IPS-18a (cell line): ENCODE measurements around the gene SND1.

Source experiments
- H3K27ac ChIP-seq: one replicate; pipeline ENCODE4 v1.5.1; 2013; ENCODE audit warnings: low read length
- H3K27me3 ChIP-seq: one replicate; pipeline ENCODE4 v1.6.1; 2013; ENCODE audit warnings: mild to moderate bottlenecking, low read length; ENCODE audit not compliant: control insufficient read depth, insufficient read depth
- H3K36me3 ChIP-seq: one replicate; pipeline ENCODE4 v1.6.1; 2013; ENCODE audit warnings: low read depth, low read length; ENCODE audit not compliant: control insufficient read depth
- H3K4me1 ChIP-seq: one replicate; pipeline ENCODE4 v1.6.1; 2013; ENCODE audit warnings: low read depth, low read length; ENCODE audit not compliant: control insufficient read depth
- H3K4me3 ChIP-seq: one replicate; pipeline ENCODE4 v1.5.1; 2013; ENCODE audit warnings: low read length
- H3K9ac ChIP-seq: one replicate; pipeline ENCODE4 v1.6.1; 2013; ENCODE audit warnings: mild to moderate bottlenecking, low read length, moderate library complexity
- H3K9me3 ChIP-seq: one replicate; pipeline ENCODE4 v1.6.1; 2013; ENCODE audit warnings: low read depth, low read length; ENCODE audit not compliant: control insufficient read depth

Gene SND1

DNA sequence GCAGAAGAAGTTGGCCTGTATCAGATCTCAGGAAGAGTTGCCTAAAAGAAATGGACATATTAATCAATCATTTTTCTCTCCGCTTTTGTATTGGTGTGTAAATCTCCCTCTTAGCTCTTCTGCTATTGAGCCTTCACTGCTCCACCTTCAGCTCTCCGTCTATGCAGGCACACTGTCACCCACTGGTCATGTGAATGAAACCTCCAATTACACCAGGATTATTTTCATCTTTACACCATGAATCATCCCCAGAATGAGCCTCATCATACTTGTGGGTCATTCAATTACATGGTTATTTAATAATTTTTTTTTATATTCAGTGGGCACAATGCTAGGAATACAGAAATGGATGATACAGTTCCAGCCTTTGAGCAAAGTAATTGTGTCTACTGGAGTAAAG lies 286.6 kb downstream of the SND1 start:
- peaks cover 5% of the 10 kb centered on the region for H3K4me1 ChIP-seq
- H3K4me3 ChIP-seq, result no peak overlapping the region
- H3K9me3 ChIP-seq, result no peaks in the 10 kb centered on the region
- no peak overlapping the region for H3K27ac ChIP-seq
- no peak overlapping the region for H3K9ac ChIP-seq
- H3K27me3 ChIP-seq, result no peaks in the 10 kb centered on the region
- H3K36me3 ChIP-seq, result no peaks in the 10 kb centered on the region

DNA sequence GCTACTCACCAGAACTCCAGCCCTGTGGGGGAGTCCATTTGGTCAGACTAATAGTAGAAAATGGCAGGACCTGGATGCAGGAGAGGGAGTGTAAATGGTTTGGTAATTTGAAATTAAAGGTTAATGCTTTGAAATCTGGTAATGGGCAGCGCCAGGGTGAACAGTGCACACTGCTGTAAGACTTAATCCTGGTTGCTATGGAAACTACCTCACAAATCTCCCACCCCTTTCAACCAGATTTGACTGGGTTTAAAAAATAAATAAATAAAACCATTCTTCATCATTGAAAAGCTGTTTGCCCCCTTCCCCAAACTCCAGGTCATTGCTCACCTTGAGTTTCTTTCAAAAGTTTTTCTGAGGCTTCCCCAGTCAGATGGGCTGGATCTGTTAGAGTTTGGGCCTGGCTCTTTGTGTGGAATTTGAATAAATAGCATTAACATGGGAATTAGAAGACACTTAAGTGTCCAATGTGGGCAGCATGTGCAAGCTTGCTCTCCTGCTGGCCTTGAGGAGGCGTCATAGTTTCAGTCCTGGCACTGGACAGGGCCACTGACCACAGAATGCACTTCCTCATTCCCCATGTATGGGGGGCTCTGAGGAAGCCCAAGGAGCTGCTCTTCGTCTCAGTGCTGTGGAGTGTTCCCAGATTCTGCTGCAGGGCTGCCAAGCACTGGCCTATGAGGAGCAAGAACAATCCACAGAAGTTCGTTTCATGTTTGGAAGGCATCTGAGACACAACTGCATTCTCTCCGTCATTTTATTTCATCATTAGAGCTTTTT lies 288.6 kb downstream of the SND1 start:
- Histone ChIP-seq H3K4me1 (peaks cover 5% of the 10 kb centered on the region), H3K27me3 (no peaks in the 10 kb centered on the region), H3K9ac (no peak overlapping the region), H3K36me3 (no peaks in the 10 kb centered on the region), H3K4me3 (no peak overlapping the region), H3K9me3 (no peaks in the 10 kb centered on the region), H3K27ac (no peak overlapping the region)

DNA sequence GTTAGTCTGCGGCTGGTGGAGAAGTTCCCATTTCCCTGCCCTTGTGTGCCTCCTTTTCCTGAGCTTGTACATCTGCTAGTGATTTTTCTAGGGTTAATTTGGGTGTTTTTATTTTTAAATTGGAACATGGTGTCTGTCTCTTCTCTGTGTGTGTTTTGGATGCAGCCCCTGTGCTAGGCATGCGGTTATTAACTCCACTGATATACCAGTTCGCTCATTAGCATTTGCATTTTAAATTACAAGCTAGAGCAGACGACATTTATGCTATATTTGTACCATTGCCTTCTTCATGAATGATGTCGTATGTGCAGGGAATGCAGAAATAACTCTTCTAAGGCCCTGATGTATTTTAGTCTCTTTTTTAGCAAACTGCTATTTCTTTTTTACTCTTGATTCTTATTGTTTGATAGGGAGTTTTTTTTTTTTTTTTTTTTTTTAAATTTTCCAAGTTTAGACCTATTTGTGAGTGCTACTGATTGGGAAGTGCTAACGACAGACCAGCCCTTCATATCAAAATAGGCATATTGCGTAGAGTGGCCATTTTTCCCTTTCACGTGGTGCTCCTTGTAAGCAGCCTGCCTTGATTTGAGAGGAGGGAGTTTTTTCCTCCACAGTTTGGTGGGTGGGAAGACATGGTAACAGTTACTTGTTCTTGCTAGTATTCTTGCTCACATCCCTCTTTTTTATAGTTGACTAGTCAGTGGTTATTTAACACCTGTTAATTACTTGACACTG lies 289.6 kb downstream of the SND1 start:
- no peaks in the 10 kb centered on the region for H3K36me3 ChIP-seq
- H3K9ac ChIP-seq, result no peak overlapping the region
- H3K4me3 ChIP-seq, result no peak overlapping the region
- no peaks in the 10 kb centered on the region for H3K27me3 ChIP-seq
- H3K9me3 ChIP-seq, result no peaks in the 10 kb centered on the region
- peaks cover 9% of the 10 kb centered on the region for H3K4me1 ChIP-seq
- H3K27ac ChIP-seq, result no peak overlapping the region

DNA sequence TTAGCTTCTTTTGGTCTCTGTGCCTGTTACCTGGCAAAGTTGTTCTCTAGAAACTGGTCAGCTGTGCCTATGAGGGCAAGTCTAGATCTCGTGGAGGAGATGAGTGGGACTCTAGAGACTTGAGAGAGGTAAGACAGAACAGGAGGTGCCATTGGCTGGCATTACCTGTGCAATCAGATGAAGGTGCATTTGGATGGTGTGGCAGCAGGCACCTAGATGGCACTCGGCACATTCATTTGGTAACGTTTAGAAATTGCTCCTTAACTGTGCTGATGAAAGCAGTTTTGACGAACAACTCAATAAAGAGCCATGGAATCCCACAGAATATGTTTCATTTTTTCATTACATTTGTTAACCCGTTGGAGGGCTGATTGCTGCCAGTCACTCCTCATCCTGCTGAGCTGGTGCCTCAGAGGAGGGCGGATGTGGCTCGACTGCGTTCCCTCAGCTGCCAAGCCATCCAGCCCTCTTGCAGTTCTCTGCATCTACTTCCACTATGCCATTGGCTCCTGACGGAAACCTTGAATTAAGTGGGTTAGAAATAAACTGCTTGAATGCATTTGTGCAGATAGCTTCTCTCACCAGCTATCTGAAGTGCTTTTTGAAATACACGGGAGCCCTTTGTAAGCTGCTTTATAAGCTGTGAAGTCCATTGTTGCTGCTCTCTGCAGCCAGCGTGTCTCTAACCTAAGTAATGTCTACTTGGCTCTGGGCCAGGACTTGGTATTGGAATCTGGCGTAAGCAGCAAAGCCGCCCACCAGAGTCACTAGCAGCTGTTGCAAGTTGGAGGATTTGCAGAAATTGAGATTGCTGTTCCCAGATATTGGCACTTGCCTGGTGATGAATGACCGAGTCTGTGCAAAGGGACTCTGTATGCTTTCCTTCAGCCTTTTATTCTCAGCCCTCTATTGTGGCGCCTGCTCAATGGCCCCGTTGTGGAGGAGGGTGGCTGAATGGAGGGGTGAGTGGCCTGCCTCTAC lies 291.8 kb downstream of the SND1 start:
- Histone ChIP-seq H3K27me3 (no peaks in the 10 kb centered on the region), H3K27ac (no peak overlapping the region), H3K9ac (no peak overlapping the region), H3K4me1 (peaks cover 9% of the 10 kb centered on the region), H3K9me3 (no peaks in the 10 kb centered on the region), H3K36me3 (no peaks in the 10 kb centered on the region), H3K4me3 (no peak overlapping the region)

DNA sequence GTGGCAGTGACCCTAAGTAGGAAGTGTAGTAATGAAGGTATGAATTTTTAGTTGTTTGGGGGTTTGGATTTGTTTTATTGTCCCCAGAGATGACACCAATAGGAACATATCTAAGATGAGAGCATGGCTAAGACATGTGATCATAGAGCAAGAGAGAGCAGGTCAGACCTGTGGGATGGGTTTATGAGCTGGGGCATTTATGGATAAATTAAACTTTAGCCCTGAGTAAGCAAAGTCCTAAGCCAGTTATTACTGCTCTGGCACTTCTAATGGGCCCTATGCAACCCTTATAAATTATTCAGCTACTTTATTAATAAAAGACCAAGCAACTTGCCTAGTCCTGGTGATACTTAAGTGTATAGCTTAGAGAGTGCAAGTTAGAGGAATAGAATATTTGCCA lies 294.1 kb downstream of the SND1 start:
- Histone ChIP-seq H3K36me3 (no peaks in the 10 kb centered on the region), H3K9me3 (no peaks in the 10 kb centered on the region), H3K27ac (no peak overlapping the region), H3K4me1 (peaks cover 21% of the 10 kb centered on the region), H3K4me3 (no peak overlapping the region), H3K9ac (no peak overlapping the region), H3K27me3 (no peaks in the 10 kb centered on the region)

DNA sequence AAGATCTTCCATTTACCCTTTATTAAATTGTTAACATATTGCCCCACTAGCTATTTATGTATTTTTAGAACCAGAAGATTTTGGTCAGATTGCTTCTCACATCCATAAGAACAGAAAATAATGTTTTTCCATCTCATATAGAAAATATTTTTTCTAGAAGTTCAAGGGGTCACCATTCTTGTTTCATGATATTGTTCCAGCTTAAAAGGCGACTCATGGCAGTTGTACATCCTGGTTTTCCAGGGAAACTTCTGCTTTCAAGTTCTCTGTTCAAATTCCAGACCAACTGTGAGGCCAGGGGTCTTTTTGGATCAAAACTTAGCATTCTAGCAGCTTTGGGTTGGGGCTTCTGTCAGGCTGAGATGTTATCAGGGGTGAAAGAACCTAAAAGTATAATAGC lies 294.9 kb downstream of the SND1 start:
- H3K27me3 ChIP-seq, result no peaks in the 10 kb centered on the region
- H3K9me3 ChIP-seq, result no peaks in the 10 kb centered on the region
- H3K4me1 ChIP-seq, result peaks cover 21% of the 10 kb centered on the region
- no peaks in the 10 kb centered on the region for H3K36me3 ChIP-seq
- no peak overlapping the region for H3K4me3 ChIP-seq
- H3K27ac ChIP-seq, result no peak overlapping the region
- no peak overlapping the region for H3K9ac ChIP-seq

DNA sequence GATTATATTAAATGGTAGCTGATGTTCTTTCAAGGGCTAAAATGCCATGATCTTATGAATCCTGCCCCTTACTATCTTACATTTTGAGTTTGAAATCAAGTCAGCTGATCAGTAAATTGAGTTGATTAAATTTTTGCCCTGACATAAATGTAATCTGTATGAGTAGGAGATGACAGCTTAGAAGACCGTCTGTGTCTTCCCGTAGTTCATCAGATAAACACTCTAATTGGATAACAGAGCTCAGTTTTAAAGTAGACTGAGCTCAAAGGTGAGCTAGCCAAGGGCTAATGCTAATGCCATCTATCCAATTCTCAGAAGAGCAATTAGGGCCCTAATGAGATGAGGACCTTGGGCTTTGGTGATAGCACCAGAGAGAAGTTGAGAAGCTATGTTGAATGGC lies 296.3 kb downstream of the SND1 start:
- peaks cover 21% of the 10 kb centered on the region for H3K4me1 ChIP-seq
- no peaks in the 10 kb centered on the region for H3K36me3 ChIP-seq
- no peak overlapping the region for H3K27ac ChIP-seq
- no peaks in the 10 kb centered on the region for H3K27me3 ChIP-seq
- H3K9ac ChIP-seq, result no peak overlapping the region
- no peaks in the 10 kb centered on the region for H3K9me3 ChIP-seq
- H3K4me3 ChIP-seq, result no peak overlapping the region

DNA sequence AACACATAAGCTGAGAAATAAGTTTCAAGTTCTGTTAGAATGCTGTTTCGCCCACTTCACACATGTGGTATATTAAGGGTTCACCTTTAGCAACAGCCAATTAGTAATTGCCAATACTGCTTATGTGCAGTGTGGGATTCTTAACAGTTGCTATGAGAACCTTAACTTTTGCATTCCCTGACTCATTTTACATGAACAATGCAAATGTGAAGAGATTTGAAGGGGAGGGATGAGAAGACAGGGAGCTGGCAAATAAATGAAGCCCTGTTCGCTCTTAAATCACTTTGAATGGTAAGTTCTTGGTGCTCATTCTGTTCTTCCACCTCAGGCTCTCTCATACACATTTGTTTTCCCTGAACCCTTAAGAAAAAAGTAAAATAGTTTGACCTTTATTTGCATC lies 296.9 kb downstream of the SND1 start:
- no peaks in the 10 kb centered on the region for H3K27me3 ChIP-seq
- H3K9me3 ChIP-seq, result no peaks in the 10 kb centered on the region
- no peak overlapping the region for H3K9ac ChIP-seq
- H3K27ac ChIP-seq, result no peak overlapping the region
- H3K4me3 ChIP-seq, result no peak overlapping the region
- H3K36me3 ChIP-seq, result no peaks in the 10 kb centered on the region
- peaks cover 26% of the 10 kb centered on the region for H3K4me1 ChIP-seq

DNA sequence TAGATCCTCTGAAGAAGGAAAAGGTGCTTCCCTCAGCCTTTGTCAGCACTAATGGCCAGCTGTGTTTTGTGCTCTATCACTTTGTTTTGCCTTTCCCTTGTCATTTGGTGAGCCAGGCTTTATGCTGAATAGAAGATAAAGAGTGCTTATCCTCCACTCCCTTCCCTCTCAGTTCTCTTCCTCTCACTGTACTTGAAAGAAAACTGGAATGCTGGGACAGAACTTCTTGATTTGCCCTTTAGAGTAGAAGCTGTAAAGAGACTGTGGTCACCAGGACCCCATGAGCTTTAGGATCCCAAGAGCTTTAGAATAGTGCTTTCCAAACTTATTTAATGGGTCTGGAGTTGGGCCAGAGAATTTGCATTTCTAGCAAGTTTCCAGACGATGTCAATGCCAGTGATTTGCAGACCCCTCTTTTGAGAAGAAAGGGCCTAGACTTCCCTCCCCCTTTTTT lies 297.8 kb downstream of the SND1 start:
- Histone ChIP-seq H3K27ac (no peak overlapping the region), H3K9me3 (no peaks in the 10 kb centered on the region)

DNA sequence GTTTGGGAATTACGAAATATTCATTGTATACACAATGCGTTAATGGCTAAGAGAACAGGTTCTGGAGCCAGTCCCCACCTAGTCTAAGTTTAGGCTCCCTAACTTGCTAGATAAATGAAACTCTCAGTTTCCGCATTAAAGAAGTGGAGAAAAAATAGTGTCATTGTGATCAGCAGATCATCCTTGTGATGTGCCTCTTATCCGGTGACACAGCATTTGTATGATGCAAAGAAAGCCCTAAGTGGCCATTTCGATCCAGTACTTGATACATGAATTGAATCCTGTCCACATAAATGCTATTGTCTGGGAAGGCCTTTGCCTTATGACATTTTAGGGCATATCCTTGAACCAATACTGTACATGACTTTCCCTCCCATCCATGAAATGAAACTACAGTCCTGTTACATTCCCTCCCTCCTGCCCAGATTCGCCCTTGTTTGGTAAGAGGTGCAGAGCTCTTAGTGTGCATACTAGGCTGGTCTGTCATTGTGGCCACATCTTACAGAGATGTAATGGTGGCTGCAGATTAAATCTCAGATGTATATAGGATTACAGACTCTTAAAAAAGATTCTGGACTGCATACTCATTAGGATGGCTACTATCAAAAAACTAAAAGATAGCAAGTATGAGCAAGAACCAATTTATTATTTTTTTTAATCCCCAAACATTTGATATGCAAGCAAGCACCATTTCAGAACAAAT lies 298.4 kb downstream of the SND1 start:
- Histone ChIP-seq H3K9ac (no peak overlapping the region), H3K4me1 (peaks cover 32% of the 10 kb centered on the region), H3K27me3 (no peaks in the 10 kb centered on the region), H3K4me3 (no peak overlapping the region), H3K27ac (no peak overlapping the region), H3K36me3 (no peaks in the 10 kb centered on the region), H3K9me3 (no peaks in the 10 kb centered on the region)

More for the DNA sequence above, 297.8 kb downstream of the SND1 start:
- Histone ChIP-seq H3K27me3 (no peaks in the 10 kb centered on the region), H3K9ac (no peak overlapping the region), H3K4me1 (peaks cover 32% of the 10 kb centered on the region), H3K4me3 (no peak overlapping the region), H3K36me3 (no peaks in the 10 kb centered on the region)
